ENCODE data around the gene RBPMS2.
"Not testable (repeated sequence)": the region's sequence is repeated elsewhere in the genome, so short reads cannot be mapped to it uniquely, and the experiment has no call there.

RBPMS2 gene

DNA sequence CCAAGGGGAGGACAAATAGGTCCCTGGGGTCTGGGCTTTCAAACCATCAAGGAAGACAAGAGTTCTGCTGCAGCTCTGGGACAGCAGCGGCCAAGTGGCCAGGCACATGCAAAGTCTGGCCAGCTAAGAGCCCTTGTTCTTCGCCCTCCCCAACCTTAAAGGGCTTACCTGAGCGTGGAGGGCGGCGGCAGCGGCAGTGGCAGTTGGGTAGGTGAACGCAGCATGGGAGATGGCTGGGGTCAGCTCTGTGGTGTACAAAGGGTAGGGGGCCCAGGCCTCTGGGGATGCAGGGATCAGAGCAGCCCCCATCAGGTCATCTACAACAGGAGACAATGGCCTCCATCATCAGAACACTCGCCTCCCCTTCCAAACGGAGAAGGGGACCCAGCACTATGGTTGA is 27.1 kb downstream of the RBPMS2 start:
- TF ChIP-seq, protein P1, sequence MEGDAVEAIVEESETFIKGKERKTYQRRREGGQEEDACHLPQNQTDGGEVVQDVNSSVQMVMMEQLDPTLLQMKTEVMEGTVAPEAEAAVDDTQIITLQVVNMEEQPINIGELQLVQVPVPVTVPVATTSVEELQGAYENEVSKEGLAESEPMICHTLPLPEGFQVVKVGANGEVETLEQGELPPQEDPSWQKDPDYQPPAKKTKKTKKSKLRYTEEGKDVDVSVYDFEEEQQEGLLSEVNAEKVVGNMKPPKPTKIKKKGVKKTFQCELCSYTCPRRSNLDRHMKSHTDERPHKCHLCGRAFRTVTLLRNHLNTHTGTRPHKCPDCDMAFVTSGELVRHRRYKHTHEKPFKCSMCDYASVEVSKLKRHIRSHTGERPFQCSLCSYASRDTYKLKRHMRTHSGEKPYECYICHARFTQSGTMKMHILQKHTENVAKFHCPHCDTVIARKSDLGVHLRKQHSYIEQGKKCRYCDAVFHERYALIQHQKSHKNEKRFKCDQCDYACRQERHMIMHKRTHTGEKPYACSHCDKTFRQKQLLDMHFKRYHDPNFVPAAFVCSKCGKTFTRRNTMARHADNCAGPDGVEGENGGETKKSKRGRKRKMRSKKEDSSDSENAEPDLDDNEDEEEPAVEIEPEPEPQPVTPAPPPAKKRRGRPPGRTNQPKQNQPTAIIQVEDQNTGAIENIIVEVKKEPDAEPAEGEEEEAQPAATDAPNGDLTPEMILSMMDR (IDR thresholded peaks at IDR 0.05; ENCODE audit: low read depth, low read length): no peak
- no peak overlapping the region for H3K4me3 ChIP-seq (replicated peaks in 1 of 2; ENCODE audit: low read depth in 2 of 2, low read length in 2 of 2)
- no peak for DNase-seq (ENCODE audit: low read depth in 2 of 2)

DNA sequence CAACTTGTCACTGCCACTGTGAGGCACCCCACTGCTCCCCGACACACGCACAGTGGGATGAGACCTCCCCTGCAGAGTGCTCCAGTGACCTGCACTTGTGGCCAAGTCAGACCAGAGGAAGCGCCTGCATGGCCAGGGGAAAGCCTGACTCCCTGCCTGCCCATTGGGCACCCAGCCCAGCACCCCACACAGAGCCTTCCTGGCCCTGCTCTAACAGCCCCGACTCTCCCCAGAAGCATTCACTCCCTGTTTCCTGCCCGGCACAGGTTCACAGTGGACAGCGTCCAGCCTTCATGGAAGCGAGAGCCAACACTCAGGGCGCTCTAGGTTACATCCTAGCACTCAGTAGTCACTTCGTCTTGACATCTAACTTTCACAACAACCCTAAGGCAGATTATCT is 27.8 kb downstream of the RBPMS2 start:
- DNase-seq (ENCODE audit: low read depth in 2 of 2): no peak
- H3K4me3 ChIP-seq (replicated peaks in 1 of 2; ENCODE audit: low read depth in 2 of 2, low read length in 2 of 2): no peak overlapping the region
- TF ChIP-seq, protein P1 (IDR thresholded peaks at IDR 0.05; ENCODE audit: low read depth, low read length): no peak

DNA sequence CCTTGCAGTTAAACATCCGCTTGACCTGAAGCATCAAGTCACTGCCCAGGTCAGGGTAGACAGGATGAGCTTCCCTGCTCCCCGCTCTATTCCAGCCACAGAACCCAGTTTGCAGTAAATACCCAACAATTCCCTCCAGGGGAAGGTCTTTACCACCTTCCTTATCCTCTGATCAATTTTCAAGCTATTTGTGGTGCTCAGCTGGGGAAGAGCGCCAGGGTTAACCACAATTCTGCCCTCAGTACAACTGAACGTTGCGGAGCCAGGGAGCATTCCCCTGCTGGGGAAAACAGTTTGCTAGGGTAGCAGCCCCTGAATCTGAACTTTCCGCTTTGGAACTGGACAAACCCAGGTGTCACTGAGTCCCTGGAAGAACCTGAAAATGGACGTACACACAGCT is 28.5 kb downstream of the RBPMS2 start:
- TF ChIP-seq, protein P1 (IDR thresholded peaks at IDR 0.05; ENCODE audit: low read depth, low read length): no peak
- DNase-seq (ENCODE audit: low read depth in 2 of 2): no peak
- H3K4me3 ChIP-seq (replicated peaks in 1 of 2; ENCODE audit: low read depth in 2 of 2, low read length in 2 of 2): no peak overlapping the region

DNA sequence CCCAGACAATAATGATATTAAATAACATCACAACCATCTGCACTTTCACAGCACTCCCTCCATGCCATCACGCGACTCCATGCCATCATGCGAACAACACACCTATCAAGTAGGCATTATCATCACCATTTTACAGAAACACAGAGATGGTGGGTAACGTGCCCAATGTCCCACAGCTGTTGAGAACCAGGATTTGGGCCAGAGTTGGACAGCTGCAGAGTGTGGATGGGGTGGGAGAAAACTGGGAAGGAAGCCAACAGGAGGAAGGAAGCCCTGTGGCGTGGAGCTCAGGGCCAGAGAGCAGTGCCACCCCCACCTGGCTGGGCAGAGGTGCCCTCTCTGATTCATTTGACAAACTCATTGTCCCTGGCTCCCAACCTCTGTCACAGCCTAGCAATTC is 29.0 kb downstream of the RBPMS2 start:
- TF ChIP-seq, protein P1 (IDR thresholded peaks at IDR 0.05; ENCODE audit: low read depth, low read length): no peak
- no peak overlapping the region for H3K4me3 ChIP-seq (replicated peaks in 1 of 2; ENCODE audit: low read depth in 2 of 2, low read length in 2 of 2)
- no peak for DNase-seq (ENCODE audit: low read depth in 2 of 2)

DNA sequence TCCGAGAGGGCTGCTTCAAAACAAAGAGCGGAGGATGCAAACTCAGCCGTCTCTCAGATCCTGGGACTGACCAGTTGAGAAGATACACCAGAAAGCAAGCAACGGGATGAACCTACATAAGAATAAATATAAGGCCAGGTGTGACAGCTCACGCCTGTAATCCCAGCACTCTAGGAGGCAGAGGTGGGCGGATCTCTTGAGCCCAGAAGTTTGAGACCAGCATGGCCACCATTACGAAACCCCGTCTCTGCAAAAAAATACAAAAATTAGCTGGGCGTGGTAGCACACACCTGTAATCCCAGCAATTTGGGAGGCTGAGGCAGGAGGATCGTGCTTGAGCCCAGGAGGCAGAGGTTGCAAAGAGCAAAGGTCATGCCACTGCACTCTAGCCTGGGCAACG is 31.7 kb downstream of the RBPMS2 start:
- no peak for DNase-seq (ENCODE audit: low read depth in 2 of 2)
- no peak overlapping the region for H3K4me3 ChIP-seq (replicated peaks in 1 of 2; ENCODE audit: low read depth in 2 of 2, low read length in 2 of 2)
- TF ChIP-seq, protein P1 (IDR thresholded peaks at IDR 0.05; ENCODE audit: low read depth, low read length): no peak

DNA sequence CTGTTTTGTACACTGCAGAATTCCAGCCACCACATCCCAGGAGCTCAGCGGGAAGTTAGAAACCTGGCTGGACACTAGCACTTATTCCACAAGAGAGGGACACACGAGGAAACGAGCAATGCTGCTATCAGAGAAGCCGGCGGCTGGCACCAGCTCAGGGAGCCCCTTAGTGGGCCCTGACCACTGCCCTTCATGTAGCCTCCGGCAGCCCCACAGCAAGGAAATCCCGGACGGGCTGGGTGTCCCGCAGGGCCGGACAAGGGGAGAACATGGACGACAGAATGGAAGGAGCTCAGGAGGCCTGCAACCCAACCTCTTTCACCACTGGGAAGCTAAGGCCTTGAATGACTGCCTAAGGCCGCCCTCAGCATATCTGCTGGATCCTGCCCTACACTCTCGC is 32.5 kb downstream of the RBPMS2 start:
- TF ChIP-seq, protein P1 (IDR thresholded peaks at IDR 0.05; ENCODE audit: low read depth, low read length): no peak
- no peak overlapping the region for H3K4me3 ChIP-seq (replicated peaks in 1 of 2; ENCODE audit: low read depth in 2 of 2, low read length in 2 of 2)
- DNase-seq (ENCODE audit: low read depth in 2 of 2): no peak

DNA sequence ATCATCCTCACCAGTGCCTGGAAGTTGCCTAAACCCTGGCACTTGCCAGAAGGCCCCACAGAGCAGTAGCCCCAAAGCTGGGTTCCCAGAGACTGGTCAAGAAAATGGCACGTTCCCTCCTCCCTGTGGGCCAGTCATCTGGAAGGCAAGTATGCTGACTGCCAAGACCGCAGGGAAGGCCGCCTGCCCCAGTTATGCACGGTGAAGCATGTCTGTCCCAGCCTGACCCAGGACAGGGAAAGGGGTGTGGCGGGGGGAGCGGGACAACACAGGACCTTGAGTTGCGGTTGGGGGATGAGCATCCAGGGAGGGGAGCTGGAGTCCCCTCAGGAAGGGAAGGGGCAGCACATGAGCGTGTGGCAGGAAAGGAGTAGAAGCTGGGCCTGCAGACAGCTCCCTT is 33.0 kb downstream of the RBPMS2 start:
- no peak overlapping the region for H3K4me3 ChIP-seq (replicated peaks in 1 of 2; ENCODE audit: low read depth in 2 of 2, low read length in 2 of 2)
- DNase-seq (ENCODE audit: low read depth in 2 of 2): no peak
- TF ChIP-seq, protein P1 (IDR thresholded peaks at IDR 0.05; ENCODE audit: low read depth, low read length): no peak

DNA sequence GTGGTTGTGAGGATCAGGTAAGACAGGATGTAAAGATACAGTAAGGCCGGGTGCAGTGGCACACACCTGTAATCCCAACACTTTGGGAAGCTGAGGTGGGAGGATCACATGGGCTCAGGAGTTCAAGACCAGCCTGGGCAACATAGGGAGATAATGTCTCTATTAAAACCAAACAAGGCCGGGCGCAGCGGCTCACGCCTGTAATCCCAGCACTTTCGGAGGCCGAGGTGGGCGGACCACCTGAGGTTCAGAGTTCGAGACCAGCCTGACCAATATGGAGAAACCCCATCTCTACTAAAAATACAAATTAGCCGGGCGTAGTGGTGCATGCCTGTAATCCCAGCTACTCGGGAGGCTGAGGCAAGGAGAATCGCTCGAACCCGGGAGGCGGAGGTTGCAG is 33.7 kb downstream of the RBPMS2 start:
- not testable (repeated sequence) for DNase-seq (ENCODE audit: low read depth in 2 of 2); H3K4me3 ChIP-seq (replicated peaks in 1 of 2; ENCODE audit: low read depth in 2 of 2, low read length in 2 of 2)

All from cardiac fibroblast (primary cell).